GDM1 (cell line): ENCODE results near the gene ACHE.
"Not testable (repeated sequence)": the region's sequence is repeated elsewhere in the genome, so short reads cannot be mapped to it uniquely, and the experiment has no call there.

Source experiments
- DNase-seq: peaks from one replicate; lab custom pipeline; 2025; lab: John Stamatoyannopoulos, UW

ACHE gene

GRCh38 chr7:100895701-100895955, at the start of gene ACHE:
ACHE (minus strand) TSS chr7:100895888; CDS start chr7:100894232, 1,656 bp downstream.
- DNase-seq = no peak

- DNase-seq = no peak
These were observed 48.5 kb upstream of the ACHE start for GRCh38 chr7:100944138-100944537.

GRCh38 chr7:100943693-100944092, 48.0 kb upstream of the ACHE start:
- DNase-seq = no peak

- DNase-seq = no peak
These were observed 46.5 kb upstream of the ACHE start for GRCh38 chr7:100942045-100942774.

- DNase-seq = not testable (repeated sequence)
These were observed 40.5 kb upstream of the ACHE start for GRCh38 chr7:100936167-100936566.

GRCh38 chr7:100935381-100935780, 39.7 kb upstream of the ACHE start:
- not testable (repeated sequence) for DNase-seq

GRCh38 chr7:100933734-100934133, 38.0 kb upstream of the ACHE start:
- no peak for DNase-seq

GRCh38 chr7:100929808-100930174, 34.1 kb upstream of the ACHE start:
- no peak for DNase-seq

GRCh38 chr7:100923616-100924015, 27.9 kb upstream of the ACHE start:
- not testable (repeated sequence) for DNase-seq

- no peak for DNase-seq
These were observed 25.4 kb upstream of the ACHE start for GRCh38 chr7:100921039-100921438.

GRCh38 chr7:100919779-100920437, 24.2 kb upstream of the ACHE start:
- not testable (repeated sequence) for DNase-seq

GRCh38 chr7:100919335-100919734, 23.6 kb upstream of the ACHE start:
- DNase-seq = not testable (repeated sequence)

- DNase-seq = no peak
These were observed 19.3 kb upstream of the ACHE start for GRCh38 chr7:100914879-100915447.

- no peak for DNase-seq
These were observed 18.7 kb upstream of the ACHE start for GRCh38 chr7:100914208-100914878.

- DNase-seq = no peak
These were observed 15.8 kb upstream of the ACHE start for GRCh38 chr7:100911484-100911883.

GRCh38 chr7:100910443-100910842, 14.8 kb upstream of the ACHE start:
- not testable (repeated sequence) for DNase-seq

- no peak for DNase-seq
These were observed 12.8 kb upstream of the ACHE start for GRCh38 chr7:100908512-100908911.

- DNase-seq = no peak
These were observed 7.0 kb upstream of the ACHE start for GRCh38 chr7:100902638-100903037.

GRCh38 chr7:100901921-100902332, 6.2 kb upstream of the ACHE start:
- no peak for DNase-seq

GRCh38 chr7:100900978-100901377, 5.3 kb upstream of the ACHE start:
- DNase-seq = no peak

- DNase-seq = no peak
These were observed 3.7 kb upstream of the ACHE start for GRCh38 chr7:100899432-100899831.

- no peak for DNase-seq
These were observed 2.2 kb upstream of the ACHE start for GRCh38 chr7:100897772-100898454.
